SW480 (cell line): Measurements from ENCODE around the gene DENND1A.

ENCODE experiments used
- DNase-seq: peaks from one replicate; pipeline ENCODE4 v3.0.0-alpha.2; 2016; ENCODE audit warnings: low spot score

Gene DENND1A

GRCh38 chr9:123485216-123485615 is 444.7 kb downstream of the DENND1A start:
- peak; percentile 52 for DNase-seq

DNA sequence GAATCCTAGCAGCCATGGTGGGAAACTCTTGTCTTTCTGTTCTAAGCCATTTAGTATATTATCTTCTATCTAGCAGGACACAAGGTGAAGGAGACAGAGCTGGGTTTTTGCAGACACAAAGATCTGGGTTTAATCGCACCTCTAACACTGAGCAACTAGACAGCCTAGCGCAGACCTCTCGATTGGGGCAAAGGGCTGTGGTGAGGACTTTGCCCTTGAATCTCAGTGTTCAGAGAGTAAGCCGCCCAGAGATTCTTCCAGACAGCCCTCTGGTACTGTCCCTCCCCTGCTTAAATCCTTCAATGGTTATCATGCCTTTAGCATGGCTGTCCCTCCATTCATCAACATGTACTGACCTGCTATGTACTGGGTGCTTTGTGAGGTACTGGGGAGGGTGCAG is 445.8 kb downstream of the DENND1A start:
- DNase-seq: peak; percentile 18

DNA sequence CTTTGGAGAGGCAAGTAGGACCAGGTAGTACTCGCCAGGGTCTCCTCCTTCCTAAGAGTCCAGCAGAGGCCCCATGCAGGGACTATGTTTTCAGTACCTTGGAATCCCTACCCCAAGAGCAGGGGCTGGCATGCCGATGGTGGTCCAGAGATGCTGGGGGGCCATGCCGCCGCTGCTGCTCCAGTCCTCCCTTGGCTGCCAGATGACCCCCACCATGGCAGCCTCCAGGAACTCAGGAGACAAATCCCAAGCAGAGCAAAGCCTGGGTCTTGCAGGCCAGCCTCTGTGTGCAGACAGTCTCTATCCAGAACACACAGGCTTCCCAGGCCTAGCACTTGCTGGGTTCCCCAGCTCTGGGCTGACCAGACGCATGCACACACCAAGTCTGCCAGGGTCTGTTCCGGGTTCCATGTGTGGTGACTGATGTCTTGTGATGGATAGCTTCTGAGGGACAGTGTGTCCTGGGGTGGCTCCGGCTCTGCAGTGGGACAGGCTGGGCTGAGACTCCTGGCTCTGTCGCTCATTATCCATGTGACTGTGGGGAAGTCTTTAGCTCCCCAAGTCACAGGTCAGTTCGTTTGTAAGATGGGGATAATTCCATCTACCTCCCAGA is 446.6 kb downstream of the DENND1A start:
- no peak for DNase-seq

DNA sequence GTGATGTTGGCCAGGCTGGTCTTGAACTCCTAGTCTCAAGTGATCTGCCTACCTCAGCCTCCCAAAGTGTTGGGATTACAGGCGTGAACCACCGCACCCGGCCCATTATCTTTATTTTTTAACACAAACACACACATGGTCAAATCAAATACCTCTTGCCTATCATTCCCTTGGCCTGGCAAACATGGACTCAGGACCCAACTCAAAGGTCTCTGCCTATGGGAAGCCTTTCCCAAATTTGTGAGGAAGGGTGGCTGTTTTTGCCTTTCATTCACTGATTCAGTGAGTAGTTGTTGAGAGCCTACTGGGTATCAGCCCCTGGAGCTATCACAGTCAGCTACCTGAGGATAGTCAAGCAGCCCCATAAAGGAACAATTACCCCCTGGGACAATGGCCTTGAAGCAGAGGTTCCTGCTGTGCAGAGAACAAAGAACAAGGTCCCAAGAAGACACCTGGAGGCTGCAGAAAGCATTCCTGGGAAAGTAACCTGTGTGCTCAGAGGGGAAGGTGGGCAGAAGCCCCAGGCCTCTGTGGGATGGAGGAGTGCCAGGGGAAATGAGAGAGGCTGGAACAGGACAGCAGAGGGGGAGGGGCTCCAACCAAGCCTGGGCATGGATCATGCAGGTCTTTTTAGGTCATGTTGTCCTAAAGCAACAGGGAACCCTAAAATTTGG is 447.5 kb downstream of the DENND1A start:
- no peak for DNase-seq

DNA sequence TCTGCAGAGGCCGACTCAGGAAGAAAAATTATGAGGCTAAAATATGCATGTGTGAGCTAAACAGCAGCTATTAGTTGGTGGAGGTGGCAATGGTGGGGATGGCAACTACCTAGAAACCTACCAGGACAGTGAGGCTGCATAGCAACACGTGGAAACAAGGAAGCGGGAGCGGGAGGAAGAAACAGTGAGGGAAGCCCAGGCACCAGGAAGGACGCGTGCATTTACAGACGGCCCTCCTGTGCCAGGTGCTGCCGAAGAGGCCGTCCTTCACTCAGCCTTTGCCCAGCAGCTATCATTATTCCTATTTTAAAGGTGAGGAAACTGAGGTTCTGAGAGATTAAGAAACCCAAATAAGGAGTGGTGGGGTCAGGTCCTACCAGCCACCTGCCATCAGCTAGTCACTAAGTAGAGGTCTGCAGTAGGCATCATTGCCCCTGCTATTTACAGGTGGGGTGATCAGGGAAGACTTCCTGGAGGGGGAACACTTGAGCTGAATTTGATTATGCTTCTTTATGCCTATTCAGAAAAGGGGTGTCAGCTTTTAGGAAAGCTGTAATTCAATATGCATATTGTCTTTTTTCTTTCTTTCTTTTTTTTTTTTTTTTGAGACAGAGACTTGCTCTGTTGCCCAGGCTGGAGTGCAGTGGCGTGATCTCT is 448.6 kb downstream of the DENND1A start:
- DNase-seq: no peak

DNA sequence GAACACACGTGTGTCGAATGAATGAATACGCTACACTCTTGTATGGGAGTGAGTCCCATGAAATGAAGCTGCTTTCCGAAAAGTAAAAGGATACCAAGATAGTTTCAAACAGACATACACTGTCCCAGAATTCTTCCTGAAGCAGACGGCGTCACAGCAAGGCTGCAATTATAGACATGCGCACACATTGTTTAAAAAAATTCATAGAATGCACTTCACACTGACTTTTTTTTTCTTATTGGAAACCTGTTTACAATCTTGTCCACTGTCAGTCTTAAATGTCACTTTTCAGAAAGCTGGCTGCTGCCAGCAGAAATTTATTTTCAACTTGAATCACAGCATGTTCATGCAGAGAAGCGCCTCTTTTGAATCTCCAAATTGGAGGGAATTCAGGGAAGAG is 449.1 kb downstream of the DENND1A start:
- DNase-seq: no peak

- DNase-seq: no peak
Observed at GRCh38 chr9:123480096-123480495, 449.8 kb downstream of the DENND1A start.

GRCh38 chr9:123478967-123479602 is 450.8 kb downstream of the DENND1A start:
- no peak for DNase-seq

DNA sequence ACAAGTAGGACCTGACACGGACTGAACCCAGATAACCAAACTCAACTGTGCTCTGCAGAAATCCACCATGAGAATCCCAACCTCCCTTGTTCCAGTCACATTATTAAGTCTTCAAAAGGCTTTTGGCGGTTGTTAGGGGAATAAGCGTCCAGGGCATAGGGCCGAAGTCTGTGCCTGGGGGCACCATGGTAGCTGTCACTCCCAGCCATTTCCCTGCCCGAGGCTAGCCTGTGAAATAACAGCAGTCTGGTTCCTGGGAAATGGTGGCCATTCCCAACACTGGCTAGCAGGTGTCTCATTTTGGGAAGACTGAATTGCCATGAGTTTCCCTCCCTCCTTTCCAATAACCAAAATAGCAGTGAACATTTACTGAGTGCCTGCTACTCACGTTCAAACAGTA is 451.8 kb downstream of the DENND1A start:
- no peak for DNase-seq

DNA sequence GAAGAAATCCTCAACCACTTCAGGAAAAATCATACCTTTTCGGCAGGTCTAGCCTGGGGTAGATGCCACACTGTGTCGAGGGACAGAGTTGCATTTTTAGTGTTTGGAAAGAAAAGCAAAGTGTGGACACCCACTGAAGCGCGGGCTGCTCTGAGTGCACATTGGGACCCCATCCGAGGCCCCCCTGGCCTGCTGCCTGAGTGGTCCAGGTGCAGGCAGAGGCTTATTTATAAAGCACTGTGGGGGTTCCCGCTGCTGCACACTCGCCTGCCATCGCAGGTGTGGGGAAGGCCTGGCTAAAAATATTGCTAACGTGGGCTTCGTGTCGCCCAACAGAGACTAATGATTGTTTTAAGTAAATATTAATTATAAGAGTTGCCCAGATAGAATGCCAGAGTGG is 454.5 kb downstream of the DENND1A start:
- DNase-seq: no peak

DNA sequence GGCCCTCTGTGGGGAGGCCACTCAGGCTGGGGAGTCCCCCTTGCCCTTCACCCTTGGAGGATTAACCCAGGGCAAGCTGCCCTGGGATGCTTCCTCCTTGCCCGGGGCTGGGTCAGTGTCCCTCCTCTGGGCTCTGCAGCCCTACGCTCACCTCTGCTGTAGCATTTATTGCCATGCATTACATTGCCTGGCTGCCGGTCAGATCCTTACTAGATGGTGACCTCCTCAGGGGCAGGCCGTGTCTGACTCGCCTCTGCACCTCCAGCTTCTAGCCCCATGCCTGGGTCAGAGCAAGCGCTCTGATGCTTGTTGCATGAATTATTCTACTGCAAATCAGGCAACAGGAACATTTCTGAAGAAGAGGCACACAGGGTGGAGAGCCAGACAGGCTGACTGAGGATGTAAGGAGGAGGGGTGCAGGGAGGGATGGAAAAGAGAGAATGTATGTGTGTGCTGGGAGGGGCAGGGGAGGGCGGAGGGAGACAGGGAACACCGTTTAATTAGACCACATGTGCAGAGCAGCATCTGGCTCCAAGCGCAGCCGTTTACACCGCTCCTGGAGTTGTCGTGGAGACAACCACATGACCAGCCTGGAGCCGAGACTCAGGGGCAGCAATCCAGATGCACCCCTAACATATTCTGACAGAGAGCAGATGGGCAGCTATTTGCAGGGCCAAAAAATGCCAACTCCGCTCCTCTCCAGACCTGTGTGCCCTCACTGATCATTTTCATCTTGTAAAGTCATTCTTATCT is 456.9 kb downstream of the DENND1A start:
- DNase-seq: no peak

- no peak for DNase-seq
Observed at GRCh38 chr9:123471843-123472570, 457.9 kb downstream of the DENND1A start.

- no peak for DNase-seq
Observed at GRCh38 chr9:123470991-123471770, 458.7 kb downstream of the DENND1A start.

GRCh38 chr9:123470121-123470782 is 459.7 kb downstream of the DENND1A start:
- DNase-seq: no peak

DNA sequence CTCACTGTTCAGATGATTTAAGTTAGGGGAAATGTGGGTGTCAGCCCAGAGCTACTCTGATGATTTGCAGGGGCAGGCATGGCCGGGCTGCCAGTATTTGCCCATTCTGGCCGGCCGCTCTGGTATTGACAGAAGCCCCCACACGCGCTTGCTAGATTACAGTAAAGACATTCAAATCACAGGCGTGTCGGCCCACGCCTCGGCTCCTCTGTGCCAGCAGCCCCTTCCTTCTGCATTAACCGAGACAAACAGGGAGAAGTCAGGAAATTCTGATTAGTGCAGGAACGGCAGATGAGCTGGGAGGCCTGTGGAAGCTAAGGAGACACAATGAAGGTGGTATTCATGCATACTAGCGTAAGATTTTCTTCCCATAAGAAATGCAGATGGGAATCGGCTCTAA is 460.6 kb downstream of the DENND1A start:
- DNase-seq: no peak

- no peak for DNase-seq
Observed at GRCh38 chr9:123468541-123468940, 461.4 kb downstream of the DENND1A start.

GRCh38 chr9:123465304-123465703 is 464.6 kb downstream of the DENND1A start:
- peak; percentile 72 for DNase-seq

GRCh38 chr9:123460091-123460490 is 469.8 kb downstream of the DENND1A start:
- DNase-seq: no peak

GRCh38 chr9:123457583-123457982 is 472.3 kb downstream of the DENND1A start:
- DNase-seq: no peak

GRCh38 chr9:123456011-123456410 is 473.9 kb downstream of the DENND1A start:
- no peak for DNase-seq
